GM12875 (cell line): ENCODE results near the gene MVB12B.

ENCODE experiments used
- H3K4me3 ChIP-seq: one replicate; pipeline ENCODE4 v1.5.1; 2011; ENCODE audit warnings: low read depth, low read length, control low read depth
- TF ChIP-seq, protein P1 (sequence below): IDR thresholded peaks from 2 replicates; pipeline ENCODE4 v1.5.1; 2011; ENCODE audit warnings: low read depth, mild to moderate bottlenecking, control low read depth, inconsistent platforms, low read length, moderate library complexity, borderline replicate concordance; ENCODE audit not compliant: insufficient read depth

The MVB12B gene

DNA sequence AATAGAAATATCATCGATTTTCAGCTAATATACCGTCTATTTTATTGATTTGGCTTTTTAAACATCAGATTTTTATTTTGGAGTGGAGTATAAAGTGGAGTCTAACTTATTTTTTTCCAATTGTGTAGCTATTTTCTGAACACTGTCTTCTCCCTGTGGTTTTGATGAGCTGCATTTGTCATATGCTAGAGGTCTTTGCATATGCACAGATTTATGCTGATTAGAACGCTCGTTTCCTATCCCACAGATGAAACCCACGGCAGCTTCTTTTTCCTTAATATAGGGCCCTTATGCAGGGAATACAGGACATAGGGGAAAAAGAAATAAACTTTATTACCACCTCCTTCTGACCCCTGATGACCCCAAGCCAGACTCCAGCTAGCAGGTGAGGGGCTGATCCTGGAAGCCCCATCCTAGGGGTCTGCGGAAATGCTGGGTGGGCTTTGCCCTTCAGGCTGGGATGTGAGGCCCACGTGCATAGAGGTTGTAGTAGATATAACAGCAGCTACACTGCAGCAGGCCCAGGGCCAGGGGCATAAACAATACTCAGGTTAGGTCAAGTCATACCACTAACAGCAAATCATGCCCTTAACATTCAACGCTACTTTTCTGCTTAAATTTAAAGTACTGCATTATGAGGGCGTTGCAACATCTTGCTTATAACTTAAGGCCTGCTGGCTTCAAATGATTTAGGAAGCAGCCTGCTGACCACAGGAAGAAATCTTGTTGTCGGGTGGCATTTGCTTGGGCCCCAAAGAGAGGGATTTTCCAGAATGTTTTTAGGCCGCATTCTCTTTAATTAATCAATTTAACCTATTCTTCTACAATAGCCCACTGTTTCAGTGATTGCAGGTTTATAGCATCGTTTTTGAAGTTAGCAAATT is 28.5 kb downstream of the MVB12B start:
- TF ChIP-seq, protein P1, sequence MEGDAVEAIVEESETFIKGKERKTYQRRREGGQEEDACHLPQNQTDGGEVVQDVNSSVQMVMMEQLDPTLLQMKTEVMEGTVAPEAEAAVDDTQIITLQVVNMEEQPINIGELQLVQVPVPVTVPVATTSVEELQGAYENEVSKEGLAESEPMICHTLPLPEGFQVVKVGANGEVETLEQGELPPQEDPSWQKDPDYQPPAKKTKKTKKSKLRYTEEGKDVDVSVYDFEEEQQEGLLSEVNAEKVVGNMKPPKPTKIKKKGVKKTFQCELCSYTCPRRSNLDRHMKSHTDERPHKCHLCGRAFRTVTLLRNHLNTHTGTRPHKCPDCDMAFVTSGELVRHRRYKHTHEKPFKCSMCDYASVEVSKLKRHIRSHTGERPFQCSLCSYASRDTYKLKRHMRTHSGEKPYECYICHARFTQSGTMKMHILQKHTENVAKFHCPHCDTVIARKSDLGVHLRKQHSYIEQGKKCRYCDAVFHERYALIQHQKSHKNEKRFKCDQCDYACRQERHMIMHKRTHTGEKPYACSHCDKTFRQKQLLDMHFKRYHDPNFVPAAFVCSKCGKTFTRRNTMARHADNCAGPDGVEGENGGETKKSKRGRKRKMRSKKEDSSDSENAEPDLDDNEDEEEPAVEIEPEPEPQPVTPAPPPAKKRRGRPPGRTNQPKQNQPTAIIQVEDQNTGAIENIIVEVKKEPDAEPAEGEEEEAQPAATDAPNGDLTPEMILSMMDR: no peak
- H3K4me3 ChIP-seq: no peak overlapping the region

DNA sequence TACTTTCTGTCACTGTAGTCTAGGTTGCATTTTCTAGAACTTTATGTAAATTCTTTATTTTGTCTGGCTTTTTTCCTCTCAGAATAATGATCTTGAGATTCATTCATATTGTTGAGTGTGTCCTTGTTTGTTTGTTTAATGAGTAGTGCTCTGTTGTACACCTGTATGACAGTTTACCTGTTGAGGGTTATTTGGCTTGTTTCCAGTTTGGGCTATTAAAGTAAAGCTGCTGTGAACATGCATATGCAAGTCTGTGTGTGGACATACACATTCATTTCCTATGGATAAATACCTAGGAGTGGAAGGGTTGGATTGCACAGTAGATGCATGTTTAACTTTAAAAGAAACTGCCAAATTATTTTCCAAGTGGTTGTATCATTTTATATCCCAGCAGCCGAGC is 30.4 kb downstream of the MVB12B start:
- TF ChIP-seq, protein P1: no peak
- H3K4me3 ChIP-seq: no peak overlapping the region

DNA sequence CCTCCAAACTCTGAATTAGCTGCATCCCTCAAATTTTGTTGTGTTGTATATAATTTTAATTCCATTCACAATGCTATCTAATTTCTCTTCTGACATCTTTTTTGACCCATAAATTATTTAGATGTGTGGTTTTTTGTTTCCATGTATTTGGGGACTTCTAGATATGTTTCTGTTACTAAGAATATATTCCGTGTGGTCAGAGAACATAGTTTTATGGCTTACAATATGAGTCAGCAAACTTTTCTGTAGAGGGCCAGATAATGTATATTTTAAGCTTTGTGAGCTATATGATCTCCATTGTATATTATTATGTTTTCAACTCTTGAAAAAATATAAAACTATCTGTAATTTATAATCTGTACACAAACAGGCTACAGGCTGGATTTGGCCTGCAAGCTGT is 33.4 kb downstream of the MVB12B start:
- H3K4me3 ChIP-seq: no peak overlapping the region
- TF ChIP-seq, protein P1: no peak

DNA sequence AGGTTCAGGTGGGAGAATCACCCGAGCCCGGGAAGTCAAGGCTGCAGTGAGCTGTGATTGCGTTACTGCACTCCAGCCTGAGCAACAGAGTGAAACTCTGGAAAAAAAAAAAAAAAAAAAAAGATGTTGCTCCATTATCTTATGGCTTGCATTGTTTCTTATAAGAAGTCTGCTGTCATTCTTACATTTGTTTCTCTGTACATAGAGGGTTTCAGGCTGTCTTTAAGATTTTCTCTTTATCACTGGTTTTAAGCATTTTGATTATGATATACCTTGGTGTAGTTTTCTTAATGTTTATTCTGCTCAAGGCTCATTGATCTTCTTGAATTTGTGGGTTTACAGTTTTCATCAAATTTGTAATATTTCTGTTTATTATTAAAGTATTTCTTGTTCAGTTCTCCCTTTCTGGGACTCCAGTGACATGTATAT is 35.2 kb downstream of the MVB12B start:
- TF ChIP-seq, protein P1: no peak
- no peak overlapping the region for H3K4me3 ChIP-seq

DNA sequence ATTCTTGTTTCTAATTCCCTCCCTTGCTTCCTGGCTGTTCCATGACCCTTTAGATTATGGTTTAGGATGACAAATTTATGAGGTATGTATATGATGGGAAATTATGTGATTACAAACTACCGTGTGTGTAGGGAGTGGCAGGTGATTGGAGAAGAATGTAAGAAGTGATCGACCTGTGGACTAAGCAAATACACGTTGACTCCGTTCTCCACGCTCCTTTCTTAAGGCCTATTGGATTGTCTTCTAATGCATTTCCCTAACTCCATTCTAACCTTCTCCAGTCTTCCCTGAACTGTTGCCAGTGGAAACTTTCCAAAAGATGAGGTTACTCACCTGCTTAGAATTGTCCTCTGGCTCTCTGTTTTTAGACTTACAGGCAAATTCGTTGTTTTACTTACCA is 36.6 kb downstream of the MVB12B start:
- H3K4me3 ChIP-seq: no peak overlapping the region
- TF ChIP-seq, protein P1: no peak

DNA sequence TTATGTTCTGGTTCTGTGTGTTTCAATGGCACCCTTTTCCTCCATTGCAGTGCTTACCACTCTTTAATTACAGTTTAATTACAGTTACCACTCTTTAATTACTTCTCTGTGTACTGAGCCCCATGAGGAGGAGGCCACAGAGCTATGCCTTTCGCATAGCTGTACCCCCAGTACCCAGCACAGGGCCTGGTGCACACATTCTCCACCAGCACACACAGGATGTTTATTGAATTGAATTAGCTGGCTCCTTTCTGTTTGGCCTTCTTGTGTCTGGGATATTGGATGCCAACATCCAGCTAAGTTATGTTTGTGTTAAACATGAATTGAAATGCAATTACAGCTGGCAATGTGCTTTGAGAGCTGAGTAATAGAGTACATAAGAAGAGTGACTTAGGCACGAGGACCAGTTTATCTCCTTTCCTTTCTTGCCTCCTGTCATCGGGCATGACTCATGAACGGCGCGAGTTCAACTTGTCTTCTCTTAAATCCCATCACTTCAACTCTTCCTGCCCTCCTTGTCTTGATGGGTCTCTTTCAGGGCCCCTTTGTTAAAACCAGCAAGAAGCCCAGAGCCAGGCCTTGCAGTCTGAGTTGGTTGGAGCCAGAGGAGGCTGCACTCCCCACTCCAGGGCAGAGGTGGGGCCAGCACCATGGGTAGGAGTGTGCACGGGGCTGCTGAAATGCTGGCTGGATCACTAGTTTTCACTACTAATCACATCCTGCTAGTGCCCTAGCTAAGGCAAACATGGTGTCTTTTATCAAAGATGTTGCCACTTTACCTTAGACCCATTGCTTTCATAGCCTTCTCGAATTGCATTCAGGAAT is 37.4 kb downstream of the MVB12B start:
- TF ChIP-seq, protein P1: no peak
- no peak overlapping the region for H3K4me3 ChIP-seq
